HAP-1 (cell line): ENCODE data around the gene SERPINA3.
"Not testable (repeated sequence)": the region's sequence is repeated elsewhere in the genome, so short reads cannot be mapped to it uniquely, and the experiment has no call there.

Experiments
- DNase-seq, 2 experiments: peaks; one replicate each; pipeline ENCODE4 v3.0.0-alpha.2; 2016 to 2020; ENCODE audit warnings: low spot score in 2 of 2
- H3K27me3 ChIP-seq: fragments of 250-450 bp; sonication (Bioruptor Pico); 2 replicates; pipeline ENCODE4 v1.5.1; 2020; ENCODE audit warnings: low read depth, mild to moderate bottlenecking, moderate library complexity
- H3K36me3 ChIP-seq: fragments of 250-450 bp; sonication (Bioruptor Pico); replicated peaks from 2 replicates; pipeline ENCODE4 v1.5.1; 2020; ENCODE audit warnings: mild to moderate bottlenecking
- H3K4me1 ChIP-seq: fragments of 250-450 bp; sonication (Bioruptor Pico); 2 replicates; pipeline ENCODE4 v1.5.1; 2020; ENCODE audit warnings: mild to moderate bottlenecking
- H3K4me3 ChIP-seq: fragments of 250-450 bp; sonication (Bioruptor Pico); 2 replicates; pipeline ENCODE4 v1.5.1; 2020; ENCODE audit warnings: mild to moderate bottlenecking, moderate library complexity
- H3K9me3 ChIP-seq: fragments of 250-450 bp; sonication (Bioruptor Pico); 2 replicates; pipeline ENCODE4 v1.5.1; 2020; ENCODE audit warnings: mild to moderate bottlenecking, moderate library complexity
- in situ Hi-C: fragments of 300-500 bp; cut with MboI; formaldehyde crosslinking; loops from 3 replicates; pipeline ENCODE4 v1.14.3; 2020; ENCODE audit warnings: low sequenced_read_pairs, inconsistent platforms, mixed read lengths

Gene SERPINA3

DNA sequence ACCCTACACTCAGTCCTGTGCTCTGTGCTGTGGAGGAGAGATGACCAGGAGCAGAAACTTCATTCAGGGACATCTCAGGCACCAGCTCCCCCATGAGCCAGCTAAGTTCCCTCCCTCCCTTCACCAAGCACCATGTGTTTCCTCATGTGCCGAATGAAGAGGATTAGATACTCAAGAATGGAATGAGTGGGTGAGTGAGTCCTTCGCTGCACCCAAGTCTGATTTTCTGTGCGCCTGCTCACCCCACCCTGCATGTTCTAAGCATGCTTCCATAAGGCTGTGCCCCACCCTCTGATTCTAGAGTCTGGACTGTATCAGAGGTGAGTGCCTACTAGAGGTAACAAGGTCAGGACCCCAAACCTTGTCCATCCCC is 18.8 kb upstream of the SERPINA3 start:
- H3K36me3 ChIP-seq: no peaks in the 10 kb centered on the region

DNA sequence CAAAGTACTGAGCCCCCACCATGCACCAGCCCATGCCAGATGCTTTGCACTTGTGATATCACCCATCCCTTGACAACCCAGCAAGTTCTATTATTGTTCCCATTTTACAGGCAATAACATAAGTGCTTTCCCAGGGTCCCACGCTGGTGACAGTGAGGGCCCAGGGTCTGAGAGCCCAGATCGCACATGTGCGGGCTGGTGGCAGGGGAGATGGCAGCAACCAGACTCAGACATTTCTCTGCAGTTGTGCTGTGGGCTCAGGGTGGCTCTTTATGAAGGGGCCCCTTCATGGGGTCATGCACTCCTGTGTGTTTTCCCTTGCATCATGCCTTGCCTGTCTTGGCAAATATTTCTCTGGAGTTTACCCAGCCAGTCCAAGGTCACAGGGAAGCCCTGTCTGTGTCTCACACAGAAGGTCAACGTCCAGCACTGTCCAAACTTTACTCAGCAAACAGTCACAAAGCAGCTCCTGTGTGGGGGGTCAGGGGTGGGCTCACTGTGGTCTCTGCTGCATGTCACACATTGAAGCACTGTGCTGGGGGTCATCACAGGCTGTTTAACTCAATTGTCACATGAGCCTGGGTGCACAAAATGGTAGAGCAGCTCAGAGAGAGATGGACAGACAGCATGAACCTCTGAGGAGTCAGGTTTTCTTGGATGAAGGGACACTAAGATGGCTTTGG is 18.3 kb upstream of the SERPINA3 start:
- in situ Hi-C loops: no loop called here
- H3K9me3 ChIP-seq: no peaks in the 10 kb centered on the region
- DNase-seq: no peak
- no peaks in the 10 kb centered on the region for H3K36me3 ChIP-seq
- no peaks in the 10 kb centered on the region for H3K27me3 ChIP-seq
- H3K4me1 ChIP-seq: no peaks in the 10 kb centered on the region
- no peak overlapping the region for H3K4me3 ChIP-seq

More for the DNA sequence above, 18.8 kb upstream of the SERPINA3 start:
- Histone ChIP-seq H3K4me1 (no peaks in the 10 kb centered on the region), H3K4me3 (no peak overlapping the region), H3K27me3 (no peaks in the 10 kb centered on the region), H3K9me3 (no peaks in the 10 kb centered on the region)
- no peak for DNase-seq
- in situ Hi-C loops: no loop called here

DNA sequence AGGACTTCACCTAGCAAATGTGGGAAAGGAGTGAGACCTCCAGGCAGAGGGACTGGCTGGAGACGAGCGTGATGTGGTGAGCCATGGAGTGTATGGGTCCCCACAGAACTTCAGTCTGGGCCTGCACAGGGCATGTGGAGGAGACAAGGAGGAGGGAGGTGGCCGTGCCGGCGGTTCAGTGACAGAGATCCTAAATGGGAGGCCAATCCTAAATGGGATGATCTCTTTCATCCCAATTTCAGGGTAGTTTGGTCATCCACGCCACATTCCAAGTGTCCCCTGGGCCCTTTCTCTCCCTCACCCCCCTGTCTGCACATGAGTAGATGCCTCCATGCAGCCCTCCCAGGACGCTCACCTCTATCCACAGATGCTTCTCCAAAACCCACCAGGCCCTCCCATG is 17.8 kb upstream of the SERPINA3 start:
- H3K4me1 ChIP-seq: no peaks in the 10 kb centered on the region

DNA sequence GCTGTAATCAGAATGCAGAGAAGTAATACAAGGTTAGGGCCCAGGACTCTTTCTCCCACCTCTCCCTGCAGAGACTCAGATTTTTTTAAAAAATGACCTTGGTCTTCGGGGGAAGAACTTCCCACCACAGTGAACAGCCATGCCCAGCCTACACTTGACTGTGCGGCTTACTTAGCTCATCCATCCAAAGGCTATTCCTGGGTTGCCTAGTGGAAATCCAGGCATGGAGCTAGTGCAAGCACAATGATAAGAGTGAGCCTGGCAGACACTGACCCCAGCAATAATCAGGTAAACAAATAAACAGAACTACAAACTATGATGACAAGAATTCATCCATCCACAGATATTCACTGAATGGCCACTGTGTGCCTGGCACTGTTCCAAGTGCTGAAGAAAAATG is 16.3 kb upstream of the SERPINA3 start:
- no peak overlapping the region for H3K4me3 ChIP-seq
- in situ Hi-C loops: no loop called here
- H3K36me3 ChIP-seq: no peaks in the 10 kb centered on the region
- H3K4me1 ChIP-seq: no peaks in the 10 kb centered on the region
- no peak for DNase-seq
- H3K27me3 ChIP-seq: no peaks in the 10 kb centered on the region
- no peaks in the 10 kb centered on the region for H3K9me3 ChIP-seq

More for the DNA sequence above, 17.8 kb upstream of the SERPINA3 start:
- no peaks in the 10 kb centered on the region for H3K36me3 ChIP-seq
- no peaks in the 10 kb centered on the region for H3K9me3 ChIP-seq
- no peaks in the 10 kb centered on the region for H3K27me3 ChIP-seq
- in situ Hi-C loops: no loop called here
- H3K4me3 ChIP-seq: no peak overlapping the region
- DNase-seq: no peak

DNA sequence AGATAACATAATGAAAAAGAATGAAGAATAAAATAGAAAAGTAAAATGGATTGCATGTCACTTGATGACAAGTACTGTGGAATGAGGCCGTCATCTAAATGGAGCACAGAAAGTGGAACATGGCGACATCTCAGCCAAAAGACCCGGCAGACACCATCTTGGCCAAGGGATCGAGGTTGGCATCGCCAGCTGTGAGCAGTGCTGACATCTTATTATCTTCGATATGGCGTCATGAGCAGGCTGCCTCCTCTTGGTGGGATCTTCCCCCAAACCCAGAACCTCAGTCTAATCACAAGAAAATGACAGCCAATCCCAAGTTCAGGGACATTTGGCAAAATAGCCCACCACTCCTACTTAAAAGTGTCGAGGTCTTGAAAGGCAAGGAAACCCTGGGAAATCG is 15.8 kb upstream of the SERPINA3 start:
- no peak for DNase-seq

DNA sequence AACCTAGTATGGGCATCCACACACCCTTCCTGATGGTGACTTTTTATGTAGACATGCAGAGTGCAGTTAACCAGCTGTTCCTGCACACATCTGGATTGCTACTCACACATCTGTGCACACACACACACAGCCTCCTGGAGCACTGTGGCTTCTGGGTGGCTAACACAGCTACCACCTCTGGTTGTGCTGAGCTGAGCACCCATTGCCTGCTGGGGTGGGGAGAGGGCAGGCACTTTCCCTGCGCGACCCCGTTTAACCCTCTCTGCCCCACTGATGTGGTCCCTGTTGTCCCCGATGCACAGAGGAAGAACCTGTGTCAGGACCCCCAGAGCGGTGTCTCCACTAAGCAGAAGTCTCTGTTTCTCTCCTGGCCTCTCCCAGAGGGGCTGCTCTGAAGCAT is 14.4 kb upstream of the SERPINA3 start:
- no peak for DNase-seq
- no peaks in the 10 kb centered on the region for H3K36me3 ChIP-seq
- H3K9me3 ChIP-seq: no peaks in the 10 kb centered on the region
- in situ Hi-C loops: no loop called here
- no peaks in the 10 kb centered on the region for H3K4me1 ChIP-seq
- no peak overlapping the region for H3K4me3 ChIP-seq
- no peaks in the 10 kb centered on the region for H3K27me3 ChIP-seq

More for the DNA sequence above, 15.8 kb upstream of the SERPINA3 start:
- Histone ChIP-seq H3K27me3 (no peaks in the 10 kb centered on the region), H3K4me3 (no peak overlapping the region), H3K36me3 (no peaks in the 10 kb centered on the region), H3K9me3 (no peaks in the 10 kb centered on the region), H3K4me1 (no peaks in the 10 kb centered on the region)
- in situ Hi-C loops: no loop called here

DNA sequence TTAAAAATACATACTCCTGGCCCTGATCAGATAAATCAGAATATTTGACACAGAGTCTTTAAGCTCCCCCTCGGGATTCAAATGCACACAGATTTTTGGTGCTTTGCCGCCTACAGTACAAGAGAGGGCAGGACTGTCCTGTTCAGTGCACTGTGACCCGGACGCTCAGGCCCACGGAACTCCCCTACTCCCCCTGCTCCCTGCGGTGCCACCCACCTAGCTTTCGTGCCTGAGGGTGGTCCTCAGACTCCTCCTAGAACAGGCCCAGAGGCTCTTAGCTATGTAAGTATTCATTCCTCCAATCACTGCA is 13.7 kb upstream of the SERPINA3 start:
- no peak overlapping the region for H3K4me3 ChIP-seq
- no peaks in the 10 kb centered on the region for H3K9me3 ChIP-seq
- H3K27me3 ChIP-seq: no peaks in the 10 kb centered on the region
- in situ Hi-C loops: no loop called here
- no peaks in the 10 kb centered on the region for H3K4me1 ChIP-seq
- H3K36me3 ChIP-seq: no peaks in the 10 kb centered on the region
- no peak for DNase-seq

GRCh38 chr14:94598816-94599655 is 13.2 kb upstream of the SERPINA3 start:
- Histone ChIP-seq H3K27me3 (no peaks in the 10 kb centered on the region), H3K4me3 (no peak overlapping the region), H3K9me3 (no peaks in the 10 kb centered on the region), H3K36me3 (no peaks in the 10 kb centered on the region), H3K4me1 (no peaks in the 10 kb centered on the region)
- in situ Hi-C loops: no loop called here
- peak; percentile 10 to 12 for DNase-seq

DNA sequence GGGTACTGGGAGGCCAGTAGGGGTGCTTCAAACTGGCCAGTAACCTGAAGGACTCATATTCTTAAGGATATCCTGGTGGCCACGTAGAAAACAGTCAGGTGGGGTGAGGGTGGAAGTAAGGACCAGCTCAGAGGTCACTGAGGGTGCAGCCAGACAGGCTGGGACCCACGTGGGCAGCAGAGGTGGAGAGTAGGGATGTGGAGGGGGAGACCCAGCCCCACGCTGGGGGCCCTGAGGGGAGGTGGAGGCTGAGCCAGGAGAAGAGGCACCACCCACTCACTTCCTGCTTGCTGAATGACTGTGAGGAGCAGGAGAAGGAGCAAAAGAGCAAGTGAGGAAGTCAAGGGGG is 12.6 kb upstream of the SERPINA3 start:
- Histone ChIP-seq H3K36me3 (no peaks in the 10 kb centered on the region), H3K27me3 (no peaks in the 10 kb centered on the region), H3K4me1 (no peaks in the 10 kb centered on the region), H3K9me3 (no peaks in the 10 kb centered on the region), H3K4me3 (no peak overlapping the region)
- no peak for DNase-seq
- in situ Hi-C loops: no loop called here

DNA sequence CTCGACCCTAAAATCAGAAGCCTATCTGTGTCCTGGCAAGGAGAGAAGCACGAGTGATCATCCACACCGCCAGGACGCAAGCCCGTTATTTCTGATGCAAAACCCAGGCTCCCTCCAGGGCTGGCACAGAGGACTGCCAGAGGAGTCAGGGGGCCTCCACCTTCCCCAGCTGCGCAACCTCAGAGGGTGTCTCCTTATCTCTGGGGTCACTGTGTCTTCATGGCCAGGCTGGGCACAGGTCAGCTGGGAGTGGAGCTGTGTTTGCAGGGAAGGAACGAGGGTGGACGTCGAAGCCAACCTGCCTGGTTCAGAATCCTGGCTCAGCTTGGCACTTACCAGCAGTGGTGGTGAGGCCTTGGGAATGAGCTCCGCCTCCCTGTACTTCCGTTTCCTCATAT is 12.0 kb upstream of the SERPINA3 start:
- DNase-seq: no peak
- in situ Hi-C loops: no loop called here
- Histone ChIP-seq H3K36me3 (no peaks in the 10 kb centered on the region), H3K9me3 (no peaks in the 10 kb centered on the region), H3K4me1 (no peaks in the 10 kb centered on the region), H3K4me3 (no peak overlapping the region), H3K27me3 (no peaks in the 10 kb centered on the region)

DNA sequence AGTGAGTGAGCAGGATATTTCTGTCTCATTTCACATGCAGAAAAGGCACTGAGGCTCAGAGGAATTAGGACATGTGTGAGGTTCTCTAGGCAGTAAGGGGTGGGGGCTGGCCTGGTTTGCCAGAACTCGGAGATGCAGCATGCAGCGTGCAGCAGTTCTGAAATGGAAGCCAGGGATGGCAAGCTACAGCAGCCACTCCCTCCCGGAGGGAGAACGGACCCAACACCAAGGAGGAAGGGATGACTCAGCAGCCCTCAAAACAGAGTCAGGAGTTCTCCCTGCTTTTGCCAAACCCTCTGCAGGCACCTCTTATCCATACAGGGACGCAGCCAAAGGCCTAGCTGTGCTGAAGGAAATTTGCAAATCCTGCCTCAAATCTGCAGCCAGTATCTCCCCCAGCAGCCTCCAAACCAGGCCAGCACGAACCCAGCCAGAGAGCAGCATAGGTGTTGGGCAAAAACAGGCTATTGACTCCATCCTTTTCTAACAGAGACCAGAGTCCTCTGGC is 10.3 kb upstream of the SERPINA3 start:
- Histone ChIP-seq H3K4me3 (no peak overlapping the region), H3K36me3 (no peaks in the 10 kb centered on the region), H3K9me3 (no peaks in the 10 kb centered on the region), H3K4me1 (no peaks in the 10 kb centered on the region), H3K27me3 (no peaks in the 10 kb centered on the region)
- in situ Hi-C loops: no loop called here
- DNase-seq: no peak

DNA sequence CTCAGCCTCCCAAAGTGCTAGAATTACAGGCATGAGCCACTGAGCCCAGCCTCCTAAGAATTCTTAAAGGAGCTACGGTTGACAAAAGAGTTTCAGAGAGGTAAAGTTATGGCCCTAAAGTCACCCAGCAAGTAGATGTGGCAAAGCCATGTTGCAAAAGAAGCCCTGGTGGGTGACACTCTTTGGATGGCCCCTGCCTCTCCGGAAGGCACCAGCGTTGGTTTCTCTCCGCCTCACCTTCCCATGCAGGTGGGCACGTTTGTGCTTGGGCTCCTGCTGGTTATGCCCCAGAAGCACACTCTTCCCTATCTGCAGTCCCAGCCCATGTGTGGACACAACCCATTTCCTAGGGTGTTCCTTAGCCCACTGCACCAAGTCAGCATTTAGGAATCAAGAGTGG is 9.5 kb upstream of the SERPINA3 start:
- no peak overlapping the region for H3K4me3 ChIP-seq
- no peak for DNase-seq
- H3K9me3 ChIP-seq: no peaks in the 10 kb centered on the region
- no peaks in the 10 kb centered on the region for H3K36me3 ChIP-seq
- no peaks in the 10 kb centered on the region for H3K4me1 ChIP-seq
- in situ Hi-C loops: no loop called here
- peaks cover 2% of the 10 kb centered on the region; the same call in 1 of the 2 replicates for H3K27me3 ChIP-seq

DNA sequence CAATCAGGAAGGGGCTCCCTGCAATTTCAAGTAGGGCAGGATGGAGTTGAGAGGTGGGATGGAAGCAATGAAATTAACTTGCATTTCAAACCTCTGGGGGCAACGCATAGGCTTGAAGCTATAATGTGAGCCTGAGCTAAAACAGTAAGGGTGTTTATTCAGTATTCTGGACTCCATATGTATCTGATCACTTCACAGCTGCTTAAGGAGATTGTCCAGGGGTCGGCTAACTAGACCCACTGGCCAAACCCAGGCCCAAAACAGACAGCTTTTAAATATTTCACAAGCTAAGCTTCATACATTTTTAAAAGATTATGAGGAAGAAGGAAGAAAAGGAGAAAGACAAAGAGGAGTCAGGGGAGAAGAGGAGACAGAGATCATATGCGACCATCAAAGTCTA is 6.8 kb upstream of the SERPINA3 start:
- H3K27me3 ChIP-seq: peaks cover 2% of the 10 kb centered on the region; the same call in 1 of the 2 replicates
- DNase-seq: no peak
- no peaks in the 10 kb centered on the region for H3K36me3 ChIP-seq
- H3K4me3 ChIP-seq: no peak overlapping the region
- no peaks in the 10 kb centered on the region for H3K4me1 ChIP-seq
- in situ Hi-C loops: no loop called here
- H3K9me3 ChIP-seq: no peaks in the 10 kb centered on the region

DNA sequence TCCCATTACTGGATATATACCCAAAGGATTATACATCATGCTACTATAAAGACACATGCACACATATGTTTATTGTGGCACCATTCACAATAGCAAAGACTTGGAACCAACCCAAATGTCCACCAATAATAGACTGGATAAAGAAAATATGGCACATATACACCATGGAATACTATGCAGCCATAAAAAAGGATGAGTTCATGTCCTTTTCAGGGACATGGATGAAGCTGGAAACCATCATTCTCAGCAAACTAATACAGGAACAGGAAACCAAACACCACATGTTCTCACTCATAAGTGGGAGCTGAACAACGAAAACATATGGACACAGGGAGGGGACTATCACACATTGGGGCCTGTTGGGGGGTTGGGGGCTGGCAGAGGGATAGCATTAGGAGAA is 3.2 kb upstream of the SERPINA3 start:
- H3K9me3 ChIP-seq, DNase-seq, H3K27me3 ChIP-seq, H3K4me1 ChIP-seq, H3K36me3 ChIP-seq, in situ Hi-C loops, H3K4me3 ChIP-seq: not testable (repeated sequence)
